C1 segment of cervical spinal cord (tissue), 14 donors: ENCODE results near the gene OPRL1.
"Not testable (repeated sequence)": the region's sequence is repeated elsewhere in the genome, so short reads cannot be mapped to it uniquely, and the experiment has no call there.

Experiments
- DNase-seq, 14 donors: peaks; one replicate each; lab custom pipeline; 2025; lab: John Stamatoyannopoulos, UW

OPRL1 gene

DNA sequence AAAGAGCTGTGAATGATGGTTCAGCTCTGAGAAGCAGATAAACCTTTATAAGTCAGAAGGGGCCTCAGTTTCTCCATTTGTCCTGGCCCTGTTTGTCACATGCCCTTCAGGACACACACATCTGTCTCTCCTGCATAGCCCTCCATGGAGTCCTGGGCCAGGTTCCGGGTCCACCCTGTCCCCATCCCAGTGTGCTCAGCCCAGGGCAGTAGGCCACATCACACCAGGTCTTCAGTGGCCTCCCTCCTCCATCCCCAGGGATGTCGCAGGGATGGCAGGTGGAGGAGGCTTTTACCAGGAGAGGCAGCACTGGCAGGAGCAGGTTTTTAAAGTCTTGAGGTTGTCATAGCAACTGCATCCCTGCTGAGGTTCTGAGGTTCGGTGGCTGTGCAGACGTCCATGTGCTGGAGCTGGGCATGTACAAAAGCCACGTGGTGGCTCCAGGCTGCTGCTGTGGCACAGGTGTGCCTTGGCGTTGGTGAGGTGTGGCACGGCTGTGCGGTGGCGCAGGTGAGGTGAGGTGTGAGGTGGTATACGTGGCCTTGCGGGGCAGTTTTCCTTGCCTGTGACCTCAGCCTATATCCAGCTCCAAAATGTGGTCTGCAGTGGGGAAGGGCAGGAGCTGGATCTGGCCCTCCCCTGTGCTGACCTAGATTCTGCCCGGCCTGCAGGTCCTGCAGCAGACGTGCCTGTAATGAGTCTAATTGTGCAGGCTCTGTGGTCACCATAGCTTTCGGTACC lies 35.5 kb downstream of the OPRL1 start:
- peak in 1 of 14 donors; percentile 92 for DNase-seq

DNA sequence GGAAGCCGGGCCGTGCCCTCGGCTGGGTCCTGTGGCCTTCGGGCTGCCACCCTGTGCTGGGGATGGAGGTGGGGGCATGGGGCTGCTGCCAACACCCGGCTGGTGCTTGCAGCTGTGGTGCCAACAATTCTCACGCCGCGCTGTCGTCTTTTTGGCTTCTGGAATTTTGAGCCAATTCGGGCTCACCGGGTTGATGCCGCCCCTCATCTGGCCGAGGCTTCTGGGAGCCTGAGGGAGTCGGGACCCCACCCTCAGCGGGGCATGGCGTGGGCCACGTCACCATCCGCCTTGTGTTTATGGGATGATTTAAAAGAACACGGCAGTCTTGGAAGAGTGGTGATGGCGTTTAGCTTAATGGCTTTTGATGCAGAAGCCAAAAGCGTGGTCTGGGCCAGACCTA lies 36.1 kb downstream of the OPRL1 start:
- no peak for DNase-seq

DNA sequence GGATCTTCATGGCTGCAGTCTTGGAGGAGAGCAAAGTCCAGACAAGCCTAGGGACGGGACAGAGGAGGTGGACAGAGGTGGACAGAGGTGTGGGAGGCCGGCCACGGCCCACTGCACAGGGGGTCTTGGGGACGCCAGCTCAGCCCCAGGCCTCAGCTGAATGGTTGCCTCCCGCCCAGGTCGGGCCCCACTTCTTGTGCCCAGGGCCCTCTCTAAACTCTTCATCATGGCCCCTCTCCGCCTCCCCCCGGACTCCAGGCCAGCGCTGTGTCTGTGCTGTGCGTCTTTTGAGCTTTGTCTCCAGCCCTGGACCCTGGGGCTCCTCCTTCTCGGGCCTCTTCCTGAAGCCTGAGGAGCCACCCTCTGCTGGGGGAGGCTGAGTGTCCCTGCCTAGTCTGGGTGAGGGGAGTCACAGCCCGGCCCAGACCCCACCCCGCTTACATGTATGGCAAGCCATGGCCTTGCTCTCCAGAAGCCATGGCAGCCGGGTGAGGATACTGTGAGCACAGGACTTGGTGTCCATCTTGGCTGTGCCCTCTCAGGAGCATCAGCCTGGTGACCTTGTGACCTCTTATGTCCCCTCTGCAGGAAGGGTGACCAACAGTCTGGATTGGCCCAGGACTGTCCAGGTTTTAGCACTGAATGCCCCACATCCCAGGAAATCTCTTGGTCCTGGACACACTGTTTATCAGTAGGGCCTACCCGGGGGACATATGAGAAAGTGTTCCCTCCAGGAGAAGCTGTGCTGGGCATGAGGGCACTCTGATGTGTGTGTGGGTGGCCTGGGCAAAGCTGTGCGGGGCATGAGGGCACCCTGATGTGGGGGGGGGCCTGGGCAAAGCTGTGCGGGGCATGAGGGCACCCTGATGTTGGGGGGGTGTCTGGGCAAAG lies 36.9 kb downstream of the OPRL1 start:
- DNase-seq: no peak

DNA sequence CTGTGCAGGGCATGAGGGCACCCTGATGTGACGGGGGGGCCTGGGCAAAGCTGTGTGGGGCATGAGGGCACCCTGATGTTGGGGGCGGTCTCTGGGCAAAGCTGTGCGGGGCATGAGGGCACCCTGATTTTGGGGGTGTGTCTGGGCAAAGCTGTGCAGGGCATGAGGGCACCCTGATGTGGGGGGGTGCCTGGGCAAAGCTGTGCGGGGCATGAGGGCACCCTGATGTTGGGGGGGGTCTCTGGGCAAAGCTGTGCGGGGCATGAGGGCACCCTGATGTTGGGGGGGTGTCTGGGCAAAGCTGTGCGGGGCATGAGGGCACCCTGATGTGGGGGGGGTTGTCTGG lies 37.5 kb downstream of the OPRL1 start:
- DNase-seq: not testable (repeated sequence)

DNA sequence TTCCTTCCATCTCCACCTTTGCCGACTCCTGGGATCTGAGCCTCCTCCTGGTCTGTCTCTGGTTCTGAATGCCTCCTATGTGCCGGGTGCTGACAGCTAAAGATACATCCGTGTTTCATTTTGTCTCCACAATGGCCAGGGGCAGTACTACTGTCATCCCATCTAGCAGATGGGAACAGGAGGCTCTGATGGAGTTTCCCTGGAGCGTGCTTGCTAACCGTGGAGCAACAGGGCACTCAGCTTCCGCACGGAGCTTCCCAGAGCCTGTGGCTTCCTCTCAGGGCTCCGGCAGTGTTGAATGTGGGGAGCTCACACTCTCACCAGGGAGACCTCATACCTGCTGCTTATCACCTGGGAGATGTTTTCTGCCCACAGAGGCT lies 39.4 kb downstream of the OPRL1 start:
- no peak for DNase-seq

DNA sequence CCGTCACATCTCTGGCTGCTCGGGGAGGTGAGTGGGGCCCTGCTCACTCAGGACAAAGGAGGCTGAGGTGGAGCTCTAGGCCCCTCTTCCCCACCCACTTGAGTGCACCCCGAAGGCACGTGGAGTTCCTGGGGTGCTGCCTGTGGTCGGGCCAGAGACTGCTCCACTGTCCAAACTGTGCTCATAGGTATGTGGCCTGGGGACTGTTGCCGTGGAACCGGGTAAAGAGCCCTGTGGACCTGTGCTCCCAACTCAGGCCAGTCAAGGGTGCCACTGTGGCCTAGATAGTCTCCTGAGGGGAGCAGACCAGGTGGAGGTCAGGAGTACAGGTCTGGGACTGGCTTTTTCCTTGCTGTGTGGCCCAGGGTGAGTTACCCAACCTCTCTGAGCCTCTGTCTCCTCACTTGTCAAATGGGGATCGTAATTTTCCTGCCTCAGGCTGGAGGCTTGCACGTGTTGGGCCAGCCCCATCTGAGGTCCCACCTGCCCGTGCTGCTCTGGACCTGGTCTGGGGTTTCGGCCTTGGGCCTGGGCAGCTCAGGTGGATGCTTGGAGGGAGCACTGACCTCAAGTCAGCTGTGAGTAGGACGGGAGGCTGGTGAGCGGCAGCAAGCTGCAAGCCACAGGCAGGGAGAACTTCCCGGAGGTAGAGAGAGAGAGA lies 39.9 kb downstream of the OPRL1 start:
- no peak for DNase-seq

DNA sequence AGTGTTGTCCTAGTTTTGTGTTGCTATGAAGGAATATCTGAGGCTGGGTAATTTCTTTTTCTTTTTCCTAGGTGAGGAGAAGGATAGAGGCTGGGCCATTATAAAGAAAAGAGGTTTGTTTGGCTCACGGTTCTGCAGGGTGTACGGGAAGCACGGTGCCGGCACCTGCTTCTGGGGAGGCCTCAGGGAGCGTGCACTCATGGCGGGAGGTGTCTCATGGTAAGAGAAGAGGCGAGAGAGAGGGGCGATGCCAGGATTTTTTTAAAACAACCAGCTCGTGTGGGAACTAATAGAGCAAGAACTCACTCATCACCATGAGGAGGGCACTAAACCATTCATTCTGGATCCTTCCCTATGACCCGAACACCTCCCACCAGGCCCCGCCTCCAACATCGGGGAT lies 41.7 kb downstream of the OPRL1 start:
- DNase-seq: no peak

DNA sequence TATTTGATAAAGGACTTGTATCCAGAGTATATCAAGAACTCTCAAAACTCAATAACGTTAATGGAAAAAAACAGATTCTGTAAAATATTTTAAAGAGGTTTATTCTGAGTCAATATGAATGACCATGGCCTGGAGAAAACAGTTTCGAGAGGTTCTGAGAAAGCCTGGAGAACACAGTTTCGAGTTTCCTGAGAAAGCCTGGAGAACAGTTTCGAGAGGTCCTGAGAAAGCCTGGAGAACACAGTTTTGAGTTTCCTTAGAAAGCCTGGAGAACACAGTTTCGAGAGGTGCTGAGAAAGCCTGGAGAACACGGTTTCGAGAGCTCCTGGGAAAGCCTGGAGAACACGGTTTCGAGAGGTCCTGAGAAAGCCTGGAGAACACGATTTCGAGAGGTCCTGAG lies 43.0 kb downstream of the OPRL1 start:
- not testable (repeated sequence) for DNase-seq

DNA sequence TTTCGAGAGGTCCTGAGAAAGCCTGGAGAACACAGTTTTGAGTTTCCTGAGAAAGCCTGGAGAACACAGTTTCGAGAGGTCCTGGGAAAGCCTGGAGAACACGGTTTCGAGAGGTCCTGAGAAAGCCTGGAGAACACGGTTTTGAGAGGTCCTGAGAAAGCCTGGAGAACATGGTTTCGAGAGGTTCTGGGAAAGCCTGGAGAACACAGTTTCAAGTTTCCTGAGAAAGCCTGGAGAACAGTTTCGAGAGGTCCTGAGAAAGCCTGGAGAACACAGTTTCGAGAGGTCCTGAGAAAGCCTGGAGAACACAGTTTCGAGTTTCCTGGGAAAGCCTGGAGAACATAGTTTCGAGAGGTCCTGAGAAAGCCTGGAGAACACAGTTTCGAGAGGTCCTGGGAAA lies 43.6 kb downstream of the OPRL1 start:
- not testable (repeated sequence) for DNase-seq

DNA sequence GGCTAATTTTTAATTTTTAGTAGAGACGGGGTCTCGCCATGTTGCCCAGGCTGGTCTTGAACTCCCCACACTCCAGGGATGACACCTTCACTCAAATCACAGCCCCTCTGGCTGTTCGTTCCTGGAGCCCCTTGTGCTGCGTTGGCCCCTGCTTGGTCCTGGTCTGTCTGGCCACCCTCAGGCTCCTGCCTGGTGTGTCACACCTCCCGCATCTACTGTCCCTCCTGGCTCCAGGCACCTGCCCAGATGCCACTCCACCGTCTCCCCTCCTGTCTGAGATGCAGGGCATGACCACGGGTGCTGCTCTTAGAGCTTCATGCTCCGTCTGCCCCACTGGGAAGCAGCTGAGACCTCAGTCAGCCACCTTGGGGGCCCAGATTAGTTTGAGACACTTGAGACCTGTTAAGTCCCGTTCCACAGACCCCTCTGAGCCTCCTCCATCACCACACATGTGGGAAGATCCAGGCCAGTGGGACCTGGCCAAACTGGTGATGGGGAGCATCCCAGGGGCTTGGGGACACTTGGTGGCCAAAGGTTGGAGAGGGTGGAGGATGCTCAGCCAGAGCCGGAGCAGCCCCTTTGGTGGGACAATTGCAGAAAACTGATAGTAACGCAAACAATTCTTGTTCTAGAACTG lies 49.4 kb downstream of the OPRL1 start:
- DNase-seq: no peak

DNA sequence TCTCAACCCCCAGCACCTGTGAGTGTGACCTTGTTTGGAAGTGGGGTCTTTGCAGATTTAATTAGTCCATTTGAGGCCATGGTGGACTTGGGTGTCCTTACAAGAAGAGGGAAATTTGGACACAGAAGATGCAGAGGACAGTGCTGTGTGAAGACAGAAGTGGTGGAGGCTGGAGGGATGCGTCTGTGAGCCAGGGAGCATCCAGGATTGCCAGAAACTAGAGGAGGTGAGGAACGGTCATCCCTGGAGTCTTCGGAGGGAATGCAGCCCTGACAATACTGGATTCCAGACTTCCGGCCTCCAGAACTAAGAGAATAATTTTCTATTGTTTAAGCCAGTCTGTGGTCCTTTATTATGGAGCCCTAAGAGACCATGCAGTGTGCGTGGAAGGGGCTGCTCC lies 50.4 kb downstream of the OPRL1 start:
- DNase-seq: no peak

DNA sequence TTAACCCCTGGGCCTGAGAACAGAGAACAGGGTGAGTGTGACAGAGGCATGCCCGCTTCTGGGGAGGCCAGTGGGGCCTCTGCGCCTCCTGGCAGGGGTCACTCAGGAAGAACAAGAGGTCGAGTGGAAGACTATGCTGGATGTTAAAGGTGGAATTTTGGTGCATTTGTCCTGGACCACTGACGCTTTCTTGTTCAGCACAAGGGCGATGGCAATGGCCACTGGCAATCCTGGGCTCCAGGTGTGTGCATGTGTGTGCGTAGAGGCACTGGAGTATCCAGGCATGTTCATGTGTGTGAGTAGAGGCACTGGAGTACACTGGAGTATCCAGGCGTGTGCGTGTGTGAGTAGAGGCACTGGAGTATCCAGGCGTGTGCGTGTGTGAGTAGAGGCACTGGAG lies 51.0 kb downstream of the OPRL1 start:
- no peak for DNase-seq

DNA sequence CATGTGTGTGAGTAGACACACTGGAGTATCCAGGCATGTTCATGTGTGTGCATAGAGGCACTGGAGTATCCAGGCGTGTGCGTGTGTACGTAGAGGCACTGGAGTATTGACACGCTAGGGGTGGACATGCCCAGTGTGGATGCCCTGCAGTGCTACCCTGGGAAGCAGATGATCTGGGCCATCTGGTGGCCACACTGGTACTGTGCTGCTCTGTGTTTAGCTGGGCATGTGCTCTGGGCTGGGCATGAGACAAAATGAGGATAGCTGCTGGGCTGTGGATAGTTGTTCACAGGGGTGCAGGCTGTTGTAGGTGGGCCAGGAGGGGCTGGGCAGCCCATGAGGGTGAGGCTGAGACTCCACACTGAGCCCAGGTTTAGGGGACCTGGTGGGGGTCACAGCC lies 51.5 kb downstream of the OPRL1 start:
- peak in 1 of 14 donors; percentile 51 for DNase-seq

DNA sequence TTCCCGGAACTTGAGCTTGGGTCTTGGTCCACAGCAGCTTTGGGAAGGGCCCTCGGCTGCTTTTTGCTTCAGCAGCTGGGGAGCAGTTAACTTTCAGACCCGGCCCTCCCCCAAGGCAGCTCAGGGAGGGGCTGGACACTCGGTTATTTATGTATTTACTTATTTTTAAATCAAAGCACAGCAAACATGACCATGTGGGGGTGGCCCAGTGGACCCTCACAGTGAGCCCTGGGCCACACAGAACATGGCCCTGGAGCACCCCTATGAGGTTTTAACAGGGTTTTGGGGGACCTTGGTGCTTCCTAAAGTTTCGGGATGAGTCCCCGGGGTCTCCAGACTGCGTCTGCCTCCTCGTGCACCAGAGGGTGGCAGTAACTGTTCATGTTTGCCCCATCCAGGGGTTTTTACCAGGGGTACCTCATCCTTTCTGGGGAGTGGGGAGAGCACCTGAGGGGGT lies 54.1 kb downstream of the OPRL1 start:
- DNase-seq: no peak

DNA sequence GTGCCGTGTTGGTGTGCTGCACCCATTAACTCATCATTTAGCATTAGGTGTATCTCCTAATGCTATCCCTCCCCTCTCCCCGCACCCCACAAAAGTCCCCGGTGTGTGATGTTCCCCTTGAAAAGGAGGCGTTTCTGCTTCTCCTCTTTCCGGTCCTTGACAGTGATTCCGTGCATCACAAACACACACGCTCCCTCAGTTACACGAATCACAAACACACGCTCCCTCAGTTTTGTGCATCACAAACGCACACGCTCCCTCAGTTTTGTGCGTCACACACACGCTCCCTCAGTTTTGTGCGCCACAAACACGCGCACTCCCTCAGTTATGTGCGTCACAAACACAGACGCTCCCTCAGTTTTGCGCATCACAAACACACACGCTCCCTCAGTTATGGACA lies 54.9 kb downstream of the OPRL1 start:
- DNase-seq: not testable (repeated sequence)

DNA sequence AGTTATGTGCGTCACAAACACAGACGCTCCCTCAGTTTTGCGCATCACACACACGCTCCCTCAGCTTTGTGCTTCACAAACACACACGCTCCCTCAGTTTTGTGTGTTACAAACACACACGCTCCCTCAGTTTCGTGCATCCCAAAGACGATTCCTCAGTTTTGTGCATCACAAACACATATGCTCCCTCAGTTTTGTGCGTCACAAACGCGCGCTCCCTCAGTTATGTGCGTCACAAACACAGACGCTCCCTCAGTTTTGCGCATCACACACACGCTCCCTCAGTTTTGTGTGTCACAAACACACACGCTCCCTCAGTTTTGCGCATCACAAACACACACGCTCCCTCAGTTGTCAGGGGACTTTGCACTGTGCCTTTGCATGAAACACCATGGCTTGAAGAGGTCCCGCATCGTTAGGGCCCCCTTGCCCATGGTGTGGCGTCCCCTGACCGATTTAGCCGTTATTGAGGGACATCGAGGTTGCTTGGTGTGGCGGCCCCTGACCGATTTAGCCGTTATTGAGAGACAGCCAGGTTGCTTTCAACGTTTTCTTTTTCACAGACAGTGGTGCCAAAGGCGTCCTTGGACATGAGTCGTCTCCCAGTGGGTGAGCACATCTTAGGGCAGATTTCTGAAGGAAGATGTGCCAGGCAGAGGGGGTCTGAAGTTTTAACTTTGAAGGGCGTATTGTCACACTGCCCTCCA lies 56.3 kb downstream of the OPRL1 start:
- DNase-seq: no peak

DNA sequence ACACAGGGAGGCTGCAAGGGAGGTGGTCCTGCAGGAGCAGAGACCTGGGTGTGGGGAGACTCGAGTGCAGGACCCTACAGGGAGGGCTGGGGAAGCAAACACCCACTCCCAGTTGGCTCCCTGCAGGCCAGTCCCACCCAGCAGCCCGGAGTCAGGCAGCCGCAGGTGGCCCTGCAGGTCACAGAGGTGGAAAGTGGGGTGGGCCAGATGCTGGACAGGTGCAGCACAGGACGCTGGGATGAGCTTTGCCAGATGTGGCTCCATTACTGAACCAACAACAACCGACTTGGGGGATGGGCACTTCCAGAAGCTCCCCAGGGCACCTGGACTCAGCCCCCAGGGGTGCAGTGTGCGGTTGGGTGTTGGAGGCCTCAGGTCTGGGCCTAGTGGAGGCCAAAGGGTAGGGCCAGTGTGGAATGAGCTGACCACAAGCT lies 57.7 kb downstream of the OPRL1 start:
- DNase-seq: no peak

DNA sequence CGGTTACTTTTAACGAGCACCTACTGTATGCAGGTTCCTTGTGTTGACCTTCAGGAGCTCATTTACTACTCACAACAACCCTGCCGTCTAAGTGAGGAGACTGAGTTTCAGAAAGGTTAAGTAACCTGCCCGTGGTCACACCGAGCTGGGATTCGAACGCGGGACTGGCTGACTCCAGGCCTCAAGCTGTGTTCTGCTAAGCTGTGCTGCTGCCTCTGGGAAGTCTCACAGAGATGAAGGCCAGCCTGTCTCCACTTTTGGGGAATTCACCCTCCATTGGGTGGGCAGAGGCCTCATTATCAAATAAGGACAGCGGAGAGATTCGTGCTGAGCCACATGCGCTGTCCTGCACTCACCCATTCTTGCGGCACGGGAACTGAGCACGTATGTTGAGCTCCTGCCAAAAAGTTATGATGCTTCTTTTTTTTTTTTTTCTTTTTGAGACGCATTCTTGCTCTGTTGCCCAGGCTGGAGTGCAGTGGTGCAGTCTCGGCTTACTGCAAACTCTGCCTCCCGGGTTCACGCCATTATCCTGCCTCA lies 58.5 kb downstream of the OPRL1 start:
- DNase-seq: no peak

DNA sequence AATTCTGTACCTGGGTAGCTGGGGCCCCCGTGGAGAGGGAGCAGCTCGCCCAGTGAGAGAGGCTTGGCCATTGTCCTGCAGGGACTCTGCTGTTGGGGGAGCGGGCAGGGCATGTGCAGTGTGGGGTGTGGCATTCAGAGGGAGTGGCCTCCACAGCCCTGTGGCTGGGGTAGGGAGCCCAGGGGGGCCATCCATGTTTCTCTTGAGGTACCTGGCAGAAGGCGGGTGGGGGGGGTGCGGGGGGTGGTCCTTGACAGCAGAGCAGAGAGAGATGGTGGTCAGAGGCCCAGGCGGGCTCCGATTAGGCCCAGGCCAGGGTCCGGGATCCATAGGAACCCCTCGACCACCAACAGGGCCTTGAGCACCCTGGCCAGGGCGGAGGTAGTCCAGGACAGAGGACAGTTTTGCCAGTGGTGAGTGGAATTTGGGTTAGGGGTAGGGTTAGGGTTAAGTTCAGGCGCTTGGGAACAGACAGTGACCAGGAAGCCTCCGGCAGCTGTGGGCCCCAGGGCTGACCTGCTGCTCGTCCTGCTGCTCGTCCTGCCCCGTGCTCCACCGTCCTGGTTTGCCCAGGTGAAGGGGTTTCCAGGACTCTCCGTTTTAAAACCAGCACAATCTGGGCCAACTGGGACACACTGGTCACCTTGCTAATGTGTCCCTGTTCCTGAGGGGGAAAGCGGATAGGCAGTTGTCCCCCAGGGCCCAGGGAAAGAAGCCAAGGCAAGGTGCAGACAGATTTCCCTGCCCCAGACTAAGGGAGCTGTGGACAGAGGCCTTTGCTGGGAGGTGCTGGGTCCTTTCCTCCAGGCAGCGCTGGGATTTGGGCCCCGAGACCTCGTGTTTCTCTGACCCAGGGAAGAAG lies 59.5 kb downstream of the OPRL1 start:
- DNase-seq: no peak
